Fibroblast of skin of scalp (primary cell): ENCODE measurements around the gene KANSL1.

Experiments used
- DNase-seq: peaks from one replicate; pipeline ENCODE4 v3.0.0-alpha.2; 2013

KANSL1 gene

GRCh38 chr17:46071796-46072195 is 121.4 kb downstream of the KANSL1 start:
- no peak for DNase-seq

GRCh38 chr17:46064460-46064859 is 128.8 kb downstream of the KANSL1 start:
- no peak for DNase-seq

- peak; percentile 89 for DNase-seq
Observed at GRCh38 chr17:46063241-46063640, 130.0 kb downstream of the KANSL1 start.

- no peak for DNase-seq
Observed at GRCh38 chr17:46061435-46061834, 131.8 kb downstream of the KANSL1 start.

GRCh38 chr17:46060461-46060860 is 132.8 kb downstream of the KANSL1 start:
- DNase-seq, result no peak

- DNase-seq, result no peak
Observed at GRCh38 chr17:46059486-46059885, 133.7 kb downstream of the KANSL1 start.

- DNase-seq, result no peak
Observed at GRCh38 chr17:46057366-46057765, 135.9 kb downstream of the KANSL1 start.

- peak; percentile 55 for DNase-seq
Observed at GRCh38 chr17:46056800-46057304, 136.4 kb downstream of the KANSL1 start.

- DNase-seq, result peak; percentile 53
Observed at GRCh38 chr17:46053911-46054534, 139.2 kb downstream of the KANSL1 start.

GRCh38 chr17:46049656-46050055 is 143.6 kb downstream of the KANSL1 start:
- DNase-seq, result no peak

GRCh38 chr17:46047856-46048255 is 145.4 kb downstream of the KANSL1 start:
- no peak for DNase-seq

GRCh38 chr17:46047398-46047797 is 145.8 kb downstream of the KANSL1 start:
- DNase-seq, result no peak

- DNase-seq, result peak; percentile 19
Observed at GRCh38 chr17:46046957-46047356, 146.3 kb downstream of the KANSL1 start.

GRCh38 chr17:46045639-46046038 is 147.6 kb downstream of the KANSL1 start:
- no peak for DNase-seq

- DNase-seq, result no peak
Observed at GRCh38 chr17:46044989-46045388, 148.2 kb downstream of the KANSL1 start.

GRCh38 chr17:46044286-46044928 is 148.8 kb downstream of the KANSL1 start:
- peak; percentile 88 for DNase-seq

- no peak for DNase-seq
Observed at GRCh38 chr17:46043606-46044005, 149.6 kb downstream of the KANSL1 start.

GRCh38 chr17:46042925-46043324 is 150.3 kb downstream of the KANSL1 start:
- DNase-seq, result no peak

GRCh38 chr17:46042246-46042645 is 151.0 kb downstream of the KANSL1 start:
- DNase-seq, result no peak

- DNase-seq, result no peak
Observed at GRCh38 chr17:46039592-46040186, 153.5 kb downstream of the KANSL1 start.

- no peak for DNase-seq
Observed at GRCh38 chr17:46038937-46039336, 154.3 kb downstream of the KANSL1 start.

GRCh38 chr17:46038414-46038813 is 154.8 kb downstream of the KANSL1 start:
- DNase-seq, result no peak

- no peak for DNase-seq
Observed at GRCh38 chr17:46037722-46038255, 155.4 kb downstream of the KANSL1 start.

GRCh38 chr17:46036491-46036890 is 156.7 kb downstream of the KANSL1 start:
- no peak for DNase-seq
